Skeletal muscle tissue (tissue), 4 donors: ENCODE data around the gene KDM1B. TPM values are rescaled to one million over a fixed set of nuclear protein-coding genes. Genes with fewer than 3 reads are reported as not detected.
"Not testable (repeated sequence)": the region's sequence is repeated elsewhere in the genome, so short reads cannot be mapped to it uniquely, and the experiment has no call there.

Experiments
- H3K27ac ChIP-seq: one replicate; pipeline ENCODE4 v1.7.0; 2013; ENCODE audit warnings: mild to moderate bottlenecking, low read depth, low read length, inconsistent platforms
- H3K27me3 ChIP-seq, 3 donors: one replicate each; pipeline ENCODE4 v1.7.0; 2013; ENCODE audit warnings: low read length in 3 of 3; ENCODE audit not compliant: control insufficient read depth in 3 of 3, insufficient read depth in 3 of 3
- H3K36me3 ChIP-seq, 3 donors: one replicate each; pipeline ENCODE4 v1.7.0; 2013; ENCODE audit warnings: low read length in 3 of 3; ENCODE audit not compliant: control insufficient read depth in 3 of 3, insufficient read depth in 3 of 3
- H3K4me1 ChIP-seq, 3 donors: one replicate each; pipeline ENCODE4 v1.7.0; 2013; ENCODE audit warnings: low read length in 3 of 3, mild to moderate bottlenecking in 3 of 3; ENCODE audit not compliant: control insufficient read depth in 3 of 3, insufficient read depth in 3 of 3
- H3K4me3 ChIP-seq, 3 donors: one replicate each; pipeline ENCODE4 v1.7.0; 2013; ENCODE audit warnings: low read length in 3 of 3
- H3K9ac ChIP-seq, 3 donors: one replicate each; pipeline ENCODE4 v1.7.0; 2013; ENCODE audit warnings: low read length in 3 of 3, mild to moderate bottlenecking in 3 of 3, moderate library complexity in 2 of 3, low read depth in 1 of 3
- H3K9me3 ChIP-seq, 3 donors: one replicate each; pipeline ENCODE4 v1.7.0; 2013; ENCODE audit warnings: low read length in 3 of 3; ENCODE audit not compliant: control insufficient read depth in 3 of 3
- total RNA-seq: library from RNA; depleted of rRNA; stranded (reverse); fragments of >200 nt; gene quantifications from one replicate; pipeline ENCODE4 v1.2.3, GENCODE V29; 2014
- donor health status: Osteomylitis.

Gene KDM1B
- total RNA-seq, 1 donor from 2014 or later, result 16.2 TPM

DNA sequence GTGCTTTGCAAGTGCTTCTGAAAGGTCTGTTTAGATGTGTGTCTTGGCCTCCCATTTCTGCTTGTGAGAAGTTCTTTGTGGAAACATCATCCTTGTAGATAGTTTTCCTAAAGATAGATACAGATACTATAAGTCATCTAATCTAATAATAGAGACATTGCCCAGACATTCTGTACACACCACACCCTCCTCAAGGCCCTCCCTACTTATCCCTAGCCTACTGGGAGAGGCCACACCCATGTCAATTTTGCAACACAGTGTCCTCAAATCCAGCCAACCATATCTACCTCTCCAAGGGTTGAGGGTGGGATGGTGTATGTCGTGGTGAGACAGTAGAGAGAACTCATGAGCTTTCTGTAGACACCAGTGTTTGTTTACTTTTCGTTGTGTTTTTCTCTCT lies 6.2 kb downstream of the KDM1B start:
- H3K4me1 ChIP-seq, result peaks cover 0 to 7% (median 0%) of the 10 kb centered on the region in 3 donors
- H3K27me3 ChIP-seq, result no peaks in the 10 kb centered on the region
- no peak overlapping the region for H3K9ac ChIP-seq
- no peaks in the 10 kb centered on the region for H3K9me3 ChIP-seq
- H3K36me3 ChIP-seq, result peaks cover 16 to 30% (median 29%) of the 10 kb centered on the region in 3 donors
- no peak overlapping the region for H3K4me3 ChIP-seq
- peak overlapping the region; percentile 22 for H3K27ac ChIP-seq

DNA sequence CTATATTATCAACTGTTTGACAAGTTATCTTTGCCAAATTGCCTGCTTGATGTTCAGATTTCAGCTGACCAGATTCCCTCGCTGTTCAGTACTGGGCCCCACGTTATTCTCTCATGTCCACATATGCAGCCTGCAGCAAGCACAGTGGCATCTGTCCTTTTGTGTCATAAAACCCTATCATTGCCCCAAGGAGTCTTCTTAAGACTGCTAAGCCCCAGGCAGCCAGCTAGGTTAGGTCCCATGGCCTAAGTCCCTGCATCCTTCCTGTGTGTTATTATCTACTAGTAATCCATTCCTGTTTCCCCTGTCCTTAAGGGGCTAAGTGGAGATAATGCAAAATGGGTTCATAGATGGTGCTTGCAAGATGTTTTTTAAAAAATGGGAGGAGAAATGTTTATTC lies 7.2 kb downstream of the KDM1B start:
- Histone ChIP-seq H3K36me3 (peaks cover 16 to 34% (median 30%) of the 10 kb centered on the region in 3 donors), H3K27me3 (no peaks in the 10 kb centered on the region), H3K27ac (no peak overlapping the region), H3K9me3 (no peaks in the 10 kb centered on the region), H3K4me1 (peaks cover 0 to 7% (median 0%) of the 10 kb centered on the region in 3 donors), H3K9ac (no peak overlapping the region), H3K4me3 (no peak overlapping the region)

DNA sequence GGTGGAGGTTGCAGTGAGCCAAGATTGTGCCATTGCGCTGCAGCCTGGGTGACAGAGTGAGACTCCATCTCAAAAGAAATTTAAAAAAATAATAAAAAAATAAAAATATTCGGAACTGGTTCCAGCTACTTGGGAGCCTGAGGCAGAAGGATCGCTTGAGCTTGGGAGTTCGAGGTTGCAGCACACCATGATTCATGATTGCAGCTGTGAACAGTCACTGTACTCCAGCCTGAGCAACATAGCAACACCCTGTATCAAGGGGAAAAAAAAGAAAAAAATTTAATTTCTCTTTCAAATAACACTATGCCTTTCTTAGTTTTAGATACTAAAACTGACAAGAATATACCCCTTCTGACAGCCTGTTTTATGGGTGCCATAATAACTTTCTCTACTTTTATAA lies 10.5 kb downstream of the KDM1B start:
- Histone ChIP-seq H3K27ac (no peak overlapping the region), H3K36me3 (peaks cover 25 to 43% (median 42%) of the 10 kb centered on the region in 3 donors), H3K27me3 (no peaks in the 10 kb centered on the region), H3K9me3 (peaks cover 0 to 6% (median 0%) of the 10 kb centered on the region in 3 donors), H3K4me3 (no peak overlapping the region), H3K9ac (no peak overlapping the region), H3K4me1 (peaks cover 0 to 7% (median 0%) of the 10 kb centered on the region in 3 donors)

DNA sequence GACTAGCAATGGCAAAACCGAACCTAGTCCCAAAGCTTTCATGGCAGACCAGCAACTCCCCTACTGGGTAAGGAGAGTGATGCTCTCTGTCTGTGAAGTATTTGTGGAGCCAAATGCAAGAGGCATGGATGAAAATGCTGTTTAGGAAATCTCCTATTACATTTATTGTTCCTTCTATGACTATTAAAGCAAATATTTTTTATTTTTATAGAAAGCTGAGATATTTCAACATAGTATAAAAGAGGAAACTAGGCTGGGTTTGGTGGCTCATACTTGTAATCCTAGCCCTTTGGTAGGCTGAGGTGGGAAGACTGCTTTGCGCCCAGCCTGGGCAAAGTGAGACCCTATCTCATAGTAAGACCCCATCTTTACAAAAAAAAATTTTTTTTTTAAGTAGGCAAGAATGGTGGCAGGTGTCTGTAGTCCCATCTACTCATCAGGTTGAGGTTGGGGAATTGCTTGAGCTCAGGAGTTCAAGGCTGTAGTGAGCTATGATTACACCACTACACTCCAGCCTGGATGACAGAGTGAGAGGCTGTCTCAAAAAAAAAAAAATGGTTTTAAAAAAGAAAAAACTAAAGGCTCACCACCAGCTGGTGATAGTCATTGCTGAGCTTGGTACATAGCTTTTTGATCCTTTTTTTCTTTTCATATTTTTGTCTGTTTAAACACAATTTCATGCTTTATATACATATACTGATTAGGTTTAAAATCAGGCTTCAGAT lies 11.3 kb downstream of the KDM1B start:
- Histone ChIP-seq H3K27ac (no peak overlapping the region), H3K27me3 (no peaks in the 10 kb centered on the region), H3K36me3 (peaks cover 18 to 44% (median 36%) of the 10 kb centered on the region in 3 donors)

DNA sequence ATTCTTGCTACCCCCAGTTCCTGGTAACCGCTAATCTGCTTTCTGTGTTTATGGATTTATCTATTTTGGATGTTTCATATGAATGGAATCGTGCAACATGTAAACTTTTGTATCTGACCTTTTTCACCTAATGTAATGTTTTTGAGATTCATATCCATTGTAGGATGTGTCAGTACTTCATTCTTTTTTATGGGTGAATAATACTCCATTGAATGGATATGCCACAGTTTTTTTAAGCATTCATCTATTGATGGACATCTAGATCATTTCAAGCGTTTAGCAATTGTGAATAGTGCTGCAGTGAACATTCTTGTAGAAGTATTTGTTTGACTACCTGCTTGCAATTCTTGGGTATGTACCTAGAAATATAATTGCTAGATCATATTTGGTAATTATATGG lies 13.0 kb downstream of the KDM1B start:
- H3K36me3 ChIP-seq, result peaks cover 17 to 33% (median 27%) of the 10 kb centered on the region in 3 donors
- H3K4me1 ChIP-seq, result no peaks in the 10 kb centered on the region
- H3K9ac ChIP-seq, result no peak overlapping the region
- H3K27ac ChIP-seq, result no peak overlapping the region
- H3K27me3 ChIP-seq, result no peaks in the 10 kb centered on the region
- H3K9me3 ChIP-seq, result peaks cover 0 to 6% (median 0%) of the 10 kb centered on the region in 3 donors
- no peak overlapping the region for H3K4me3 ChIP-seq

More for the DNA sequence above, 11.3 kb downstream of the KDM1B start:
- Histone ChIP-seq H3K4me1 (no peaks in the 10 kb centered on the region), H3K9ac (no peak overlapping the region), H3K4me3 (no peak overlapping the region), H3K9me3 (peaks cover 0 to 6% (median 0%) of the 10 kb centered on the region in 3 donors)

DNA sequence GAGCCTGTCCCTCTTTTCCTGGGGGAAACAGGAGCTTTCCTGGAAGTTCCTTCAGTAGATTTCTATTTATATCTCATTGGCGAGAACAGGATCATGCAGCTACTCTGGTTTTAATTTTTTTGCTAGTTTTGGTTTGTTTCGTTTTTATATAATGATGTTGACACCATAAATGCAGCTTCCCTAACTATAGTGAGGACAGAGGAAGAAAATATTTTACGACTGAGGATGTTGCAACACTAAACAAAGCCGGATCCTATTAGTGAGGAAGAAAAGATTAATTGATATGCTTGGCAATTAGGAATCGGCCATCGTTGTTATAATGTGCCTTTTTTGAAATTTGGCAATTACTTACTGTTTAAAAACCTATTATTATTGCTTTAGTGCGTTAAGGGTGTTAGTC lies 16.6 kb downstream of the KDM1B start:
- H3K27me3 ChIP-seq, result no peaks in the 10 kb centered on the region
- H3K9me3 ChIP-seq, result peaks cover 0 to 6% (median 0%) of the 10 kb centered on the region in 3 donors
- H3K4me1 ChIP-seq, result no peaks in the 10 kb centered on the region
- no peak overlapping the region for H3K4me3 ChIP-seq
- H3K9ac ChIP-seq, result no peak overlapping the region
- peaks cover 11 to 26% (median 21%) of the 10 kb centered on the region in 3 donors for H3K36me3 ChIP-seq
- H3K27ac ChIP-seq, result no peak overlapping the region

DNA sequence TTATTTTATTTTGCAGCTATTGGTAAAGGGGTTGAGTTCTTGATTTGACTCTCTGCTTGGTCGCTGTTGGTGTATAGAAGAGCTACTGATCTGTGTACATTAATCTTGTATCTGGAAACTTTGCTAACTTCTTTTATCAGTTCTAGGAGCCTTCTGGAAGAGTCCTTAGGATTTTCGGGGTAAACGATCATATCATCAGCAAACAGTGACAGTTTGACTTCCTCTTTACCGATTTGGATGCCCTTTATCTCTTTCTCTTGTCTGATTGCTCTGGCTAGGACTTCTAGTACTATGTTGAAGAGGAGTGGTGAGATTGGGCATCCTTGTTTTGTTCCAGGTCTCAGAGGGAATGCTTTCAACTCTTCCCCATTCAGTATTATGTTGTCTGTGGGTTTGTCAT lies 21.0 kb downstream of the KDM1B start:
- not testable (repeated sequence) for H3K27me3 ChIP-seq, H3K4me3 ChIP-seq, H3K9me3 ChIP-seq, H3K4me1 ChIP-seq, H3K27ac ChIP-seq, H3K36me3 ChIP-seq, H3K9ac ChIP-seq

DNA sequence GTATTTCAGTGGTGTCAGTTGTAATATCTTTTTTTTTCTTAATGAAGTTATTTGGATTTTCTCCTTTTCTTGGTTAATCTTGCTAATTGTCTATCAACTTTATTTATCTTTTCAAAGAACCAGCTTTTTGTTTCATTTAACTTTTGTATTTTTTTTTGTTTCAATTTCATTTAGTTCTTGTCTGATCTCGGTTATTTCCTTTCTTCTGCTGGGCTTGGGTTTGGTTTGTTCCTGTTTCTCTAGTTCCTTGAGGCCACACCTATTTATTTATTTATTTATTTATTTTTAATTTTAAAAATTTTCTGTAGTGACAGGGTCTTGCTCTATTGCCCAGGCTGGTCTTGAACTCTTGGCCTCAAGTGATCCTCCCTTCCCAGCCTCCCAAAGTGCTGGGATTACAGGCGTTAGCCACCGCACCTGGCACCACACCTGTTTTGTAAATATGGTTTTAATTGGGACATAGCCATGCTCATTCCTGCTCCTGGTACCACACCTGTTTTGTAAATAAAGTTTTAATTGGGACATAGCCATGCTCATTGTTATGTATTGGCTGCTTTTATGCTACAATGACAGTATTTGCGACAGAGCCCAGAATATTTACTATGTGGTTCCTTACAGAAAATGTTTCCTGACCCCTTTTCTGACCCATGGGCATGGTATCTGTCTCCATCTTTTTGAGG lies 22.2 kb downstream of the KDM1B start:
- Histone ChIP-seq H3K4me3 (no peak overlapping the region), H3K36me3 (peaks cover 0 to 4% (median 2%) of the 10 kb centered on the region in 3 donors), H3K4me1 (no peaks in the 10 kb centered on the region), H3K9ac (no peak overlapping the region), H3K27ac (no peak overlapping the region), H3K9me3 (no peaks in the 10 kb centered on the region), H3K27me3 (no peaks in the 10 kb centered on the region)

DNA sequence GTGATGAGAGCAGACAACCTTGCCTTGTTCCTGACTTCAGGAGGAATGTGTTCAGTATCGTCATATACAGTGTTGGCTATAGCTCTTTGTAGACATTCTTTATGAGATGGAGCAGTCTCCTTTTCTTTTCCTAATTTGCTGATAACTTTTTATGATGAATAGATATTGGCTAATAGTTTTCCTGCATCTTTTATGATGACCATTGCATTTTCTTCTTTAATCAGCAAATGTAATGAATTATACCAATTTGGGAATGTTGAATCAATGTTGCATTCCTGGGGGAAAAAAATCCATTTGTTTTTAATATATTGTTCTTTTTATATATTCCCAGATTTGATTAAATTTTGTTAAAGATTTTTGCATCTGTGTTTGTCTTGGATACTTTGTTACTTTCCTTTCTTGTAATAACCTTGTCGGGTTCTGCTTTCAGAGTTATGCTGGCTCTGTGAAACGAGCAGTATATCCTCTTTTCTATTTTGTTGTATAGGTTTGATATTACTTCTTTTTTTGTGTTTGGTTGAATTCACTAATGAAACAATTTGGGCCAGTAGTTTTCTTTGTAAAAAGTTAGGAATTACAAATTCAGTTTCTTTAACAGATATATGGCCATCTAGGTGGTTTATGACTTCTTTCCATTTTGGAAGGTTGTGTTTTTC lies 23.9 kb downstream of the KDM1B start:
- H3K4me3 ChIP-seq, result no peak overlapping the region
- no peak overlapping the region for H3K27ac ChIP-seq
- no peaks in the 10 kb centered on the region for H3K9me3 ChIP-seq
- no peaks in the 10 kb centered on the region for H3K4me1 ChIP-seq
- peaks cover 0 to 4% (median 2%) of the 10 kb centered on the region in 3 donors for H3K36me3 ChIP-seq
- no peak overlapping the region for H3K9ac ChIP-seq
- H3K27me3 ChIP-seq, result no peaks in the 10 kb centered on the region
